GM19035 (cell line): ENCODE data around the gene PLPP4.

Experiments
- ATAC-seq: cut with Tn5 transposase; IDR thresholded peaks from one replicate; pipeline ENCODE4 v1.9.1; 2021; ENCODE audit not compliant: unreplicated experiment

The PLPP4 gene

DNA sequence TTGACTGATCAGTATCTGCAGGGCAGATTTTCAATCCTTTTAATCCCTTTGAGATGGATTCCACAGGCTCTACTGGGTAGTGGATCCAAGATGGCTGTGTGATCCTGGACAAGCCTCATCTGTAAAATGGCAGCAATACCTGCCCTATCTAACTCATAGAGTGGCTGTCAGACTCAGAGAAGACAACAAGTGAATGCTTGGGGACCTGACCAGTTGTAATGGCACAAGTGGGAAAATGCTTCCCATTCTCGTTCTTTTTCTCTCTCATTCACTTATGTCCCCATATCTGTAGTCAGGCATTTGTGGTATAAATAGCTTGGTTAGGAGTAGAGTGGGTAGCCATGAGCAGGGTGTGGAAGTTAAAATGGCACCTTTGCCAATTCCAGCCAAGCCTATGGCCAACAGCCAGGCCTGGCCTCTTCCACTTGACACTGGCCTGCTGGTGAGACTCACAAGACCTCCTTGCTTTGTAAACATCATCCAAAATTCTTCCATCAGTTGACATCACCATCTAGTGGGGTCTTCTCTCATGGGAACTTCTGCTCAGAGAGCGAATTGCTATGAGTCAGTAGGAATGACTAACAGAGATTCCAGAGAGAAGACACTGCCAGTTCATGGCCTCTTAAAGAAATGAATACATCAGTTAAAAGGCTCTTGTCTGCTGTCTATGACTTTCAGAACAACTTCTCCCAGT lies 150.1 kb downstream of the PLPP4 start:
- peak; percentile 19 for ATAC-seq

- peak; percentile 50 for ATAC-seq
Observed at GRCh38 chr10:120607710-120608703, 151.0 kb downstream of the PLPP4 start.

DNA sequence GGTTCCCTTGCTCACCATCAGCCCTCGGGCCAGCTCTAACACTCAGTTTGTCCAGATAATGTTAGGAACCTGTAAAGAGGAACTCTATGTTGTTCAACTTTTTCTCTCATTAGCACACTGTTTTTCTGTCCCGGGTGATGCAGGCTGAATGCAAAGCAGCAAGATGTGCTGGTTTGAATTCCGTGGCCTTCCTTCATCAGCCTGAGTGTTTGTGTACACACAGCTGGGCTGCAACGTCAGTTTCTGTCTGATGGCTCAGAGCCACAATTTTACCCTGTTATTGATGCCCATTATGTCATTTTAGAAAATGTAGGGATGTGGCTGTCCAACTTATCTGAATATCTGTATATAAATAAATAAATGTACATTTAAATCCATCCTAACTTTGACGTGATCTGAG lies 152.0 kb downstream of the PLPP4 start:
- no peak for ATAC-seq

GRCh38 chr10:120610791-120611190 lies 153.8 kb downstream of the PLPP4 start:
- ATAC-seq: no peak

DNA sequence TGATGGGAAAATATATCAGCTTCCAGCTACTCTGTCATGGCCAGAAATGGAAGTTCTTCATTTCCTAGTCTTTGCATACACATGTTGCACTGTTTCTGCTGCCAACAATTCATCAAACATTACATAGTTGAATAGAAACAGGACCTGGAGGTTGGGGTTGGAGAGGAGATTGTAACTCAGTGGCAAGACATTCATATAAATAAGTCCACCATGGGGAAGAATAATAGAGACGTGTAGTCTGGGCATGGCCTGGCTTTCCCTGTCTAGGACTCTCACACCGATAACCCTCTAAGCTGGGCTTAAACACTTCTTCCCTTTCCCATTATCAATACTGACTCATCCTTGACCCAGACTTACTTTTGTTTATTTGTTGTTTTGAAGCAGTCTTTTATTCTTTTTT lies 155.7 kb downstream of the PLPP4 start:
- no peak for ATAC-seq

DNA sequence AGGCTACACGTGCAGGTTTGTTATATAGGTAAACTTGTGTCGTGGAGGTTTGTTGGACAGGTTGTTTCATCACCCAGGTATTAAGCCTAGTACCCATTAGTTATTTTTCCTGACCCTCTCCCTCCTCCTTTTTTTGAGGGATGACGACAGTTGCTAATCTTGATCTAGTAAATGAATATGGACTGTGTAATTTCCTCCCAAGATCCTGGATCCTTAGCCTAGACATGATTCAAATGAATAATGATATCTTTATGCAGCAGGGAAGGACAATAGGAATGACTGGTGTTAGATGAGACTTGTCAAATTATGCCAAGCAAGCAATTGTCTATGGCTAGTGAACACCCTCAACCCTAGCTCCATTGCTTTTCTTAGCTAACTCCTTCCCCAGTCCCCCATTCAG lies 156.2 kb downstream of the PLPP4 start:
- ATAC-seq: no peak

GRCh38 chr10:120614680-120615079 lies 157.7 kb downstream of the PLPP4 start:
- no peak for ATAC-seq

DNA sequence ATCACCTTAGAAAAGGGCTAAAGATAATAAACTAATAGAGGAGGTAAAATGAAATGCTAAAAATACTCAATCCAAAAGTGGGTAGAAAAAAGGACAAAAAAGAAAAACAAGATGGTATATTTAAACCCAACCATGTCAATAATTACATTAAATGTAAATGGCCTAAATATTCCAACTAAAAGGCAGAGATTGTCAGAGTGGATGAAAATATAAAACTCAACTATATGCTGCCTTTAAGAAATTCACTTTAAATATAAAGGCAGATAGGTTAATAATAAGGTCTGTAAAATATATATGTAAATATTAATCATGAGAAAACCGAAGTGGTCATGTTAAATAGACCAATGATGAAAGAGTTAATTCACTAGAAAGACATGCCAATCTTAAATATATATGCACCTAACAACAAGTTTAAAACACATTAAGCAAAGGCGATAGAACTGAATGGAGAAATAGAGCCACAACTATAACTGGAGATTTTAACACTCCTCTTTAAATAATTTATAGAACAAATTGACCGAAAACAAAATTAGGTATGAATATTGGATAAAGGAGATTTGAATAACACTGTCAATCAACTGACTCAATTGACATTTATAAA lies 159.4 kb downstream of the PLPP4 start:
- no peak for ATAC-seq

GRCh38 chr10:120628197-120628596 lies 171.2 kb downstream of the PLPP4 start:
- no peak for ATAC-seq

- ATAC-seq: no peak
Observed at GRCh38 chr10:120630266-120630665, 173.2 kb downstream of the PLPP4 start.

GRCh38 chr10:120632047-120632446 lies 175.0 kb downstream of the PLPP4 start:
- no peak for ATAC-seq

DNA sequence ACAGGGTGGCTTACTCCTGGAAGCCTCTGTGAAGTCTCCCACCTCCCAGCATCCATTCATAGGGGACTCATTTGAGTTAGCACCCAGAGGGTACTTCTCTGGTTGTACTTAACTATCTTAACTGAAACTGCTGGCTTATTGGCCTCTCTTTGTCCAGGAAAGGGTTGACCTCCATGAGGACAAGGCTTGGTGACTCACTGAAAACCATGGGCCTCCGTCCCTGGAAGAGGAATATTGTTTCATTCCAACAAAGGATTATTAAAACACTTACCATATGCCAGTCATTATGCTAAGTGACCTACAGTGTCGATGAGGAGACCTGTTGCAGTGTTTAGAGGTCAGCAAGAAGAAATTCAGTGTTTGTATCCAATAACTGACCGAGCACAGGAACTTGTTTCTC lies 175.9 kb downstream of the PLPP4 start:
- ATAC-seq: no peak

DNA sequence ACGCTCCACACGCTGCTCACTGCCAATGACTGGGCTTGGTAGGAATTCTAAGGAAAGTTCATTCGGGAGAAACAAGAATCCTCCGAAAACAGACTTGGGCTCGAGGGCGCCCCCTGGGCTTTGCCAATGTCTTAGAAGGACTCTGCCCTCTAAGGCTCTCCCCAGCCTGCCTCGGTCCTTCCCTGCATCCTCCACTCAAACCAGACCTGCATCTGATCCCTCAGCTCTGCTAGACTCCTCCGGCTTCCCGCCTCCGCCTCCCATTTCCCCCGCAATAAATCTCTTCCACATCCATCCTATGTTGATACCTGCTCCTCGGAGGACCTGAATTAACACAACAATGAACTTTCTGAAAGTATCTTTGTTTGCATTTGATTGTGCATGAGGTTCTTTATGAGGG lies 177.6 kb downstream of the PLPP4 start:
- no peak for ATAC-seq
